GM23248 (cell line): Measurements from ENCODE around the gene SIAH3.

Experiments used
- EZH2 ChIP-seq: fragments of 200-600 bp; sonication (generic); IDR thresholded peaks from 2 replicates; pipeline ENCODE4 v1.6.1; 2018; ENCODE audit warnings: antibody characterized with exemption, mild to moderate bottlenecking; ENCODE audit not compliant: insufficient read depth, poor library complexity, severe bottlenecking
- EZH2phosphoT487 ChIP-seq: fragments of 200-600 bp; sonication (generic); IDR thresholded peaks from 2 replicates; pipeline ENCODE4 v1.6.1; 2018; ENCODE audit warnings: antibody characterized with exemption, moderate library complexity, mild to moderate bottlenecking, low read depth; ENCODE audit not compliant: insufficient read depth

GRCh38 chr13:45830121-45830520 is 21.4 kb downstream of the SIAH3 start:
- TF ChIP-seq EZH2 = no peak
- TF ChIP-seq EZH2phosphoT487 = no peak
